T-helper 1 cell treated with Interleukin-12 subunit alpha and Interleukin-12 subunit beta and Interleukin-4 antibody, amounts not matched to agents 30 μg/mL and 1 μg/mL, for 36 hours (primary cell): ENCODE results near the gene SBK1.
A peak's percentile ranks its signal among the peaks of the same experiment; 100 is the strongest.

Experiments used
- H3K27ac Mint-ChIP-seq: one replicate; pipeline ENCODE4 v1.8.0; 2021; ENCODE audit warnings: mild to moderate bottlenecking, mixed read lengths
- H3K27me3 Mint-ChIP-seq: one replicate; pipeline ENCODE4 v1.8.0; 2021; ENCODE audit warnings: low read depth, mixed read lengths
- H3K36me3 Mint-ChIP-seq: one replicate; pipeline ENCODE4 v1.8.0; 2021; ENCODE audit warnings: low read depth, mixed read lengths
- H3K4me1 Mint-ChIP-seq: one replicate; pipeline ENCODE4 v1.8.0; 2021; ENCODE audit warnings: low read depth, mixed read lengths
- H3K4me3 Mint-ChIP-seq: one replicate; pipeline ENCODE4 v1.8.0; 2021; ENCODE audit warnings: mild to moderate bottlenecking, moderate library complexity, mixed read lengths
- H3K9me3 Mint-ChIP-seq: one replicate; pipeline ENCODE4 v1.8.0; 2021; ENCODE audit warnings: mixed read lengths

SBK1 gene

DNA sequence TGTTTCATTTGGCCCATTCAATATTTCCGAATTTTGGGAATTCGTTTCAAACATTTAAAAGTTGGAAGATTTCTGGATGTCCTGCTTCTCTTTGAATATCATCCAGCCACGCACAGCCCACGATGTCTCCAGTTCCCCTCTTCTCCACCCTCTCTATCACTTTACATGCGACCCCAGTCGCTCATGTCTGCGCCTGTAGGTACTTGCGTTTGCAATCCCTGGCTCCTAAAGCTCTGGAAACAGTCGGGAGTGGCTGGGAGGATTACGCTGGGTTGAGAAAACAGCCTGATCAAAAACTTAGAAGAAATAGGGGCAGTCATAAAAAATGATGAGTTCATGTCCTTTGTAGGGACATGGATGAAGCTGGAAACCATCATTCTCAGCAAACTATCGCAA lies 1.5 kb upstream of the SBK1 start:
- Mint-ChIP-seq H3K27ac (peak overlapping the region; percentile 47), H3K4me3 (peak overlapping the region; percentile 49), H3K36me3 (no peaks in the 10 kb centered on the region), H3K27me3 (peaks cover 28% of the 10 kb centered on the region), H3K9me3 (no peaks in the 10 kb centered on the region), H3K4me1 (peaks cover 27% of the 10 kb centered on the region)

DNA sequence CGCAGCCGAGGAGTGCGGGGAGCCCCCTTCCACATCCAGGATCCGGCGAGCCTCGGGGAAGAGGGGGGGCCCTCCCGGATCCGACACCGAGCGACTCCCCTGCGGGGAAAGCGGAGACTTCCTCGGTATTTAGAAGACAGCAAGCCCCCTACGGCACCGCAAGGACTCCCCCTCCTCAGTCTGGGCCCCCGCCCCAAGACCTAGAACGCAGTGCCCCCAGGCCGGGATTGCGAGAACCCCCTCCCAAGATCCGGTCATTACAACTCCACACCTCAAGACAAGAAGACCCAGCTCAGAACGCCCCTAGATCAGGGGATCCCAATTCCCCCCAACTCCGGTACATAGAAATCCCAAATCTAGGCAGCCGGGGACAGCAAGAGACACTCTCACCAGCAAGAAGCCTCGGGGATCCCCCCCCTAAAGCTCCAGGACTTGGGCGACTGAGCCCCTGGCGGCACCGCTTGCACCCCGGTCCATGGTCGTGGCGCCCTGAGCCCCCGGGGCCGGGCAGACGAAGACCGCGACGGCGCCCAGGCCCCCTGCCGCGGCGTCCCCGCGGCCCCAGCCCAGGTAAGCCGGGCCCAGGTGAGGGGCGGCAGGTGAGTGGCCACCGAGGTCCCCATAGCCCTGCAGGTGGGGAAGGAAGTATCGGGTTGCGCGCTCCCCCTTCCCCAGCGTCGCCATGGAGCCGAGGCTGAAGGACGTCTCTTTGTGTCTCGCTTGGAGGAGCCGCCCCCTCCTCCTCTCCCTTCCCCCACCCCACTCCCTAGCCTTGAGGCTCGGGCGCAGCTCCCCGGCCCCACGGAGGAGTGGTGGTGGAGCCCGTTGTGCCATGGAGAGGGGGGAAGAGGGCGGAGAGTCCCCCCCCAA lies 641 bp downstream of the SBK1 start:
- peak overlapping the region; percentile 67 for H3K27ac Mint-ChIP-seq
- no peaks in the 10 kb centered on the region for H3K9me3 Mint-ChIP-seq
- H3K4me3 Mint-ChIP-seq = peak overlapping the region; percentile 76
- peaks cover 36% of the 10 kb centered on the region for H3K4me1 Mint-ChIP-seq
- peaks cover 25% of the 10 kb centered on the region for H3K27me3 Mint-ChIP-seq
- H3K36me3 Mint-ChIP-seq = no peaks in the 10 kb centered on the region

DNA sequence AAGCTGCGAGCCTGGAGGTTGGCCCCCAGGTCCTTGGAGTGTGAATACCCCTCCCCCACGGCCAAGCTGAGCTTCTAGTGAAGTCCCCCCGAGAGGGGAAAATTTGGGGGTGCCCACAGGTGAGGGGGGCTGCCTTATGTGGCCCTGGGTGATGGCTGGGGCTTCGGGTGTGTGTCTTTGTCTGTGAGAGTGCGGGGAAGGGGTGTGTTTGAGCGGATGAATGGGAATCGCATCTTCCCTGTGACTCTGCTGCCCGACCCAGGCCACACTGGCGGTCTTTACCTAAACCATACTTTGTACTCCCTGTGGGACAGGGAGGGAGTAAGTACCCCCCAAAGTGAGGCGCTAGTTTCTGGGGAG lies 1.3 kb downstream of the SBK1 start:
- Mint-ChIP-seq H3K36me3 (no peaks in the 10 kb centered on the region), H3K9me3 (no peaks in the 10 kb centered on the region), H3K27me3 (peaks cover 25% of the 10 kb centered on the region), H3K4me3 (peak overlapping the region; percentile 43), H3K27ac (no peak overlapping the region), H3K4me1 (peaks cover 36% of the 10 kb centered on the region)

DNA sequence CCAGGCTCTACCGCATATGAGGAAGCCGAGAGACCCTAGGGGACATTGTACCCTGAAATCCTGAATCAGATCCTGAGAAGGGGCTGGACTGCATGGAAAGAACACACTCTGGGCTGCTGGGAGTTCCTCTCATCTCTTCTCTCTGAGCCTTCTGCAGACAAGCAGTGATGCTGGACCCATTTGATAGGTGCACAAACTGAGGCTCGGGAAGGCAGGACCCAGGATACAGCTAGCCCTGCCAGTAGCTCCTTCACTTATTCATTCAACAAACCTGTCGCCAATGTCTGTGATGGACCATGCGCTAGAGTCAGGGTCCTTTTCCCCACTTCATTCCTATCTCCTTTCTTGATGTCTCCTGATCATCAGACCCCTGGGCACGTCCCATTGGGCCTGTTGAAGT lies 1.9 kb downstream of the SBK1 start:
- Mint-ChIP-seq H3K4me3 (peak overlapping the region; percentile 54), H3K27ac (no peak overlapping the region), H3K4me1 (peaks cover 31% of the 10 kb centered on the region), H3K36me3 (no peaks in the 10 kb centered on the region), H3K27me3 (peaks cover 25% of the 10 kb centered on the region), H3K9me3 (no peaks in the 10 kb centered on the region)

DNA sequence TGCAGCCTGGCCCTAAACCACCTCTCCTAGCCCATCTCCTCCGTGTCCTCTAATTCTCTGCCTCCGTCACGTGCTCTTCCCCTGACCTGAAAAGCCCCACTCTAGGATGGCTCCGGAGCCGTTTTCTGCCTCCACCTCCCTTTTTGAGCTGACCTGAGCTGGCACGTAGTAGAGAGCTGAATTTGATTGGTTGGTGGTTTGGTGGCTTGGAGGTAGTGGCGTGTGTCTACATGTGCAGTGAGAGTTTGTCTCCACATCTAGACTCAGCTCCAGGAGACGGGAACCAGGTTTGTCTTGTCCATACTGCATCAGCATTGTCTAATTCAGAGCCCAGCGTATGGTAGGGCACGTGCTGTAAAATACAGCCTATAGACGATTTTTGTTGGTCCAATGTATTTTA lies 3.0 kb downstream of the SBK1 start:
- H3K27ac Mint-ChIP-seq = no peak overlapping the region
- H3K27me3 Mint-ChIP-seq = peaks cover 29% of the 10 kb centered on the region
- H3K4me3 Mint-ChIP-seq = no peak overlapping the region
- H3K36me3 Mint-ChIP-seq = no peaks in the 10 kb centered on the region
- no peaks in the 10 kb centered on the region for H3K9me3 Mint-ChIP-seq
- peaks cover 34% of the 10 kb centered on the region for H3K4me1 Mint-ChIP-seq

DNA sequence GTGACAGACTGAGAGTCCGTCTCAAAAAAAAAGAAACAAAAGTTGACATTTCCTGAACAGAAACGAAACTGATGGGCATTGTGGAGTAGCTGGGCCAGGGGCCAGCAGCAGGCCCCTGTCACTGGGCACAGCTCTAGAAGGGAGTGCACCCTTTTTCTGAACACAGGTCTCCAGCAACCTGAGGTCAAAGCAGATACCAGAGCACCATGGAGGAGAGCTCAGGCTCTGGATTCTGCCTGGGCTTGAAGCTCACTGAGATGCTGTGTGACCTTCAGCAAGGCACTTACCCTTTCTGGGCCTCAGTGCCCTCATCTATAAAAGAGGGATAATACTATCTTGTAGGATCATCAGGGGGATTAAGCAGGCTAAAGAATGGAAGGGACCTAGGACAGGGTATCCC lies 5.0 kb downstream of the SBK1 start:
- Mint-ChIP-seq H3K4me3 (no peak overlapping the region), H3K27me3 (peaks cover 30% of the 10 kb centered on the region), H3K36me3 (no peaks in the 10 kb centered on the region), H3K4me1 (peaks cover 23% of the 10 kb centered on the region), H3K27ac (no peak overlapping the region), H3K9me3 (no peaks in the 10 kb centered on the region)

DNA sequence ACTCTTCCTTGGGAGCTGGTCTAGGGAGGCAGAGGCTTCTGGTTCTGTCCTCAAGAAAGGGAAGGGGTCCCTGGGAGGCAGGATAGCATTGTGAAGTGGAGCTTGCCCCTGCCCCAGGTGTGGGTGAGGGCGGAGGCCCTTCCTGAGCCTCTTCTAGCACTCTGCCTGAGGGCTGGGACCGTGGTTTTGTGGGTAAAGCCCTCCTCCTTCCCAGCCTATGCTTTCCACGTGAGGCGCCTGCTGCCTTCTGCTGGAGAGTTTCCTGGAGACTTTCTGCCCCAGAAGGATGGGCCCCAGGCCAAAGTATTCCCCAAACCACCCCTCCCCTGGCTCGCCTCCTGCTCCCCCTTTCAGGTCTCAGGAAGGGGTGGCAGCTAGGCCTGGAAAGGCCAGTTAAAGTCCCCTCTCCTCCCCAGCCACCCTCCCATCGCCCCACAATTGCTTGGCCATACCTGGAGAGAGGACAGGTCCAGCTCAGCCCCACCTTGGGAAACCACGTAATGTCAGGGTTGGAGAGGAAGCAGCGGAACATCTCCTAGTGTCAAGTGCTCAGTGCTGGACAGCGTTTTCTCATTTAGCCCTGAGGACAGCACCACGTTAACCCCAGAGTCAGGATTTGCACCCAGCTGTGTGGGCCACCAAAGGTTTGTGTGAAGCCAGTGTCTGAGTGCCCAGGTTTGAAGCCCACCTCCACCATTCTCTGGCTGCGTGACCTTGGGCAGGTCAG lies 5.6 kb downstream of the SBK1 start:
- H3K27me3 Mint-ChIP-seq = peaks cover 30% of the 10 kb centered on the region
- H3K9me3 Mint-ChIP-seq = no peaks in the 10 kb centered on the region
- no peaks in the 10 kb centered on the region for H3K36me3 Mint-ChIP-seq
- no peak overlapping the region for H3K4me3 Mint-ChIP-seq
- H3K4me1 Mint-ChIP-seq = peaks cover 23% of the 10 kb centered on the region
- H3K27ac Mint-ChIP-seq = no peak overlapping the region

DNA sequence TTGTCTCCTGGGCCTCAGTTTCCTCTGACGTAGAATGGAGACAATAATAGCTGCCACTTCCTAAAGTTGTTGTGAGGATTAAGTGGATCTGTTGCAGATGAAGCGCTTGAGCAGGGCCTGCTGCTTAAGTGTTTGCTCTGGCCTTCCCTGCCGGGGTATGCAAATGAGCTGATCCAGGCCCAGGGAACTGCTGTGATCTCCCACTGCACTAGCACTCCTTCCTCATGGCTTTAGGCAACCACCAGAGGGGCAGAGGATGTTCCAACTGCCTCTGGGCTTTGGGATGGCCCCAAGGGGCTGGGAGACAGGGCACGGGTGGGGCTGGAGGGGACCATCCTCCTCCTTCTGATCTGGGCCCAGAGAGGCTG lies 6.2 kb downstream of the SBK1 start:
- H3K27me3 Mint-ChIP-seq = peaks cover 32% of the 10 kb centered on the region
- no peaks in the 10 kb centered on the region for H3K36me3 Mint-ChIP-seq
- no peak overlapping the region for H3K4me3 Mint-ChIP-seq
- no peak overlapping the region for H3K27ac Mint-ChIP-seq
- no peaks in the 10 kb centered on the region for H3K9me3 Mint-ChIP-seq
- peaks cover 23% of the 10 kb centered on the region for H3K4me1 Mint-ChIP-seq

DNA sequence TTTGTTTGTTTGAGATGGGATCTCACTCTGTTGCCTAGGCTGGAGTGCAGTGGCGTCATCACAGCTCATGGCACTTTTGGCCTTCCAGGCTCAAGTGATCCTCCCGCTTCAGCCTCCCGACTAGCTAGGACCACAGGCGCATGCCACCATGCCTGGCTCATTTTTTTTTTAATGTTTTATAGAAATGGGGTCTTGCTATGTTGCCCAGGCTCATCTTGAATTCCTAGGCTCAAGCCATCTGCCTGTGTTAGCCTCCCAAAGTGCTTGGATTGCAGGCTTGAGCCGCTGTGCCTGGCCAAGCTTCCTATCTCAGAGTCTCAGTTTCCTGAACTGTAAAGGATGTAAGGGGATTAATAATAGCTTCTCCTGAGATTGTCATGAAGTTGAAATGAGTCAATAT lies 8.0 kb downstream of the SBK1 start:
- Mint-ChIP-seq H3K4me1 (peaks cover 20% of the 10 kb centered on the region), H3K27ac (no peak overlapping the region), H3K4me3 (no peak overlapping the region), H3K27me3 (peaks cover 14% of the 10 kb centered on the region), H3K36me3 (no peaks in the 10 kb centered on the region), H3K9me3 (no peaks in the 10 kb centered on the region)

DNA sequence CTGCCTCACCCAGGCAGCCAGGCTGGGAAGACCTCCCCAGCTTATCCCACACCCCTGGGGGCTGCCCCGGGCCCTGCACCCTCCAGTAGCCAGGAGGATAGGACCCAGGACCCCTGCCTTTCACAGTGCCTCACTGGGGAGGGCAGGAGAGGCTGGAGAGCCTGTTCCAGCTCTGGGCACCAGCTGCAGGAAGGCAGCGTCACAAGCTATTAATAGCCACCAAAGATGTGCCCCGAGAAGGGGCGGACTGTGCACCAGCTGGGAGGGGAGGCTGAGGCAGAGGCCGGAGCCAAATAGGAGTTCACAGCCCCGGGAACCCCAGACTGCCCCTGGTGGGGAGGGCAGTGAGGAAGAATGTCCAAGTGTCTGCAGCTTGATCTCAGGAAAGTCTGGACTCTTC lies 8.8 kb downstream of the SBK1 start:
- H3K4me1 Mint-ChIP-seq = peaks cover 19% of the 10 kb centered on the region
- H3K27me3 Mint-ChIP-seq = peaks cover 12% of the 10 kb centered on the region
- no peak overlapping the region for H3K4me3 Mint-ChIP-seq
- H3K9me3 Mint-ChIP-seq = no peaks in the 10 kb centered on the region
- H3K36me3 Mint-ChIP-seq = no peaks in the 10 kb centered on the region
- no peak overlapping the region for H3K27ac Mint-ChIP-seq

DNA sequence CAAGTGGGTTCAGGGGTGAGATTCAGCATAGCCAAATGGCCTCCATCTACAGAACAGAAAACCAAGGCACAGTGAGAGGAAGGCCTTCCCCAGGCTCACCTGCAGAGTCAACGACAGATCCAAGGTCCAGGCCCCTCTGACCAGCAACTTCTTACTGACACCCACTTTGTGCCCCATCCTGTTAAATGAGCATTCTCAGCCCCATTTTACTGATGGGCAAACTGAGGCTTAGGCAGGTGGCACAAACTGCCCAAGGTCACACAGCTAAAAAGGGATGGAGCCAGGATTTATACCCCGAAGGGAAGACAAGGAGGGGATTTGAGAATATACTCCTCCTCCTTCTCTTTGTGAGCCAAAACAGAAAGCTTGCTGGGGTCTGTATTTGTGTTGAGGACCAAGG lies 9.3 kb downstream of the SBK1 start:
- Mint-ChIP-seq H3K9me3 (no peaks in the 10 kb centered on the region), H3K4me1 (peaks cover 18% of the 10 kb centered on the region), H3K27ac (no peak overlapping the region), H3K36me3 (no peaks in the 10 kb centered on the region), H3K4me3 (no peak overlapping the region), H3K27me3 (peaks cover 12% of the 10 kb centered on the region)

DNA sequence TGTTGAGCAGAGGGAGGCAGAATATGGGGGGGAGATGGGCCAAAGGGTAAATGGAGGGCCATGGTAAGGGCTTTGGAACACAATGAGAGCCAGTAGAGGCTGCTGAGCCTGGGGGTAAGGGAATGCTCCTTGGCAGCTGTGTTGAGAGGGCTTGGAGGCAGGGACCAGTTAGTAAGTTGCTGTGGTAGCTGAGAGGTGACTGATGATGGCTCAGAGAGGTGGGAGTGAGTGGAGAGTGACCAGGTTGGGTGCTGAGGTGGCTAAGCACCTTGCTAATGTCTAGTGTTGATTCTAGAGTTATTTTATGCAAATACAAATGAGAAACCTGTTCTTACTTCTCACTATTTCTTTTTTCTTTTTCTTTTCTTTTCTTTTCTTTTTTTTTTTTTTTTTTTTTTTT lies 10.8 kb downstream of the SBK1 start:
- peaks cover 5% of the 10 kb centered on the region for H3K4me1 Mint-ChIP-seq

DNA sequence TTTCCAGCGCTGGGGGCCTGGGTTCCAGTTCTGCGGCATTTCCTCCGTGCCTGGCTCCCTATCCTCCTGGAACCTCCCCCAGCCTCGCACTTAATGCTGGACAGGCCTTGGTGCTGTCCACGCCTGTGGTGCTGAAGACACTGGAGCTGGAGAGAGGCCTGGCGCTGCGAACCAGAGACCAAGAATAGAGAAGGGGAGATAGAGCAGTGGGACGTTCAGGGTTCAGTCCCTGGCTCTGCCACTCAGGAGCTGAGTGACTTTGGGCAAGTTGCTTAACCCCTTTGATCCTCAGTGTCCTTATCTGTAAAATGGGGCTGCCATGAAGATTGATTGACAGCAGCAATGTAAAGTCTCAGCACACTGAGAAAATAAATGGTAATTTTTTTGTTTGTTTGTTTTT lies 11.9 kb downstream of the SBK1 start:
- Mint-ChIP-seq H3K36me3 (peaks cover 6% of the 10 kb centered on the region), H3K4me3 (no peak overlapping the region), H3K9me3 (peaks cover 4% of the 10 kb centered on the region), H3K27ac (no peak overlapping the region), H3K27me3 (peaks cover 12% of the 10 kb centered on the region), H3K4me1 (peaks cover 9% of the 10 kb centered on the region)

More for the DNA sequence above, 10.8 kb downstream of the SBK1 start:
- peaks cover 12% of the 10 kb centered on the region for H3K27me3 Mint-ChIP-seq
- H3K4me3 Mint-ChIP-seq = no peak overlapping the region
- no peaks in the 10 kb centered on the region for H3K9me3 Mint-ChIP-seq
- H3K36me3 Mint-ChIP-seq = no peaks in the 10 kb centered on the region
- H3K27ac Mint-ChIP-seq = no peak overlapping the region

DNA sequence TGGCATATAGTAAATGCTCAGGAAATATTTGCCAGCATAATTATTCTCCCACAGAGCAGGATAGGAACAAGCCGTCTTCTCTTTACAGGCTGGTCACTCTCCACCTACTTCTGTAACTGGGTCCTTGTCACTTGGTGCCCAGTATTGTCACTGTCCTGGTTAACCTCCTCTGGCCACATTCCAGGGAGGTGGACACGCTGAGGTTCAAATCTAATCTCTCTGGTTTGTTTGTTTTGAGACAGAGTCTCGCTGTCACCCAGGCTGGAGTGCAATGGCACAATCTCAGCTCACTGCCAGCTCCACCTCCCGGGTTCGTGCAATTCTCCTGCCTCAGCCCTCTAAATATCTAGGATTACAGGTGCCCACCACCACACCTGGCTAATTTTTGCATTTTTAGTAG lies 15.6 kb downstream of the SBK1 start:
- H3K4me1 Mint-ChIP-seq = peaks cover 25% of the 10 kb centered on the region
- no peak overlapping the region for H3K27ac Mint-ChIP-seq
- peaks cover 4% of the 10 kb centered on the region for H3K9me3 Mint-ChIP-seq
- H3K4me3 Mint-ChIP-seq = no peak overlapping the region
- H3K36me3 Mint-ChIP-seq = peaks cover 6% of the 10 kb centered on the region
- peaks cover 3% of the 10 kb centered on the region for H3K27me3 Mint-ChIP-seq
